NB4 (cell line): ENCODE data around the gene CNKSR3.
A peak's percentile ranks its signal among the peaks of the same experiment; 100 is the strongest.

Source experiments
- DNase-seq: peaks from one replicate; pipeline ENCODE4 v3.0.0; 2010; ENCODE audit warnings: low read depth
- H3K4me3 ChIP-seq: one replicate; pipeline ENCODE4 v1.5.1; 2011; ENCODE audit warnings: mild to moderate bottlenecking, low read depth, low read length, moderate library complexity
- CTCF ChIP-seq: IDR thresholded peaks from one replicate; pipeline ENCODE4 v1.5.1; 2012; ENCODE audit warnings: low read depth, low read length
- MAX ChIP-seq: IDR thresholded peaks from 2 replicates; pipeline ENCODE4 v1.6.1; 2011; ENCODE audit warnings: low read depth, low read length
- MYC ChIP-seq: IDR thresholded peaks from 2 replicates; pipeline ENCODE4 v1.6.1; 2011; ENCODE audit warnings: low read depth, low read length
- POLR2A ChIP-seq: IDR thresholded peaks from 2 replicates; pipeline ENCODE4 v1.6.1; 2011; ENCODE audit warnings: mild to moderate bottlenecking; ENCODE audit not compliant: insufficient read length; ENCODE audit errors: extremely low read depth

Gene CNKSR3

GRCh38 chr6:154370545-154370944, 139.9 kb downstream of the CNKSR3 start:
- TF ChIP-seq MYC, result no peak
- TF ChIP-seq CTCF, result peak; percentile 31
- peak; percentile 42 for DNase-seq
- H3K4me3 ChIP-seq, result no peak overlapping the region

GRCh38 chr6:154367839-154368695, 142.4 kb downstream of the CNKSR3 start:
- peak; percentile 38 for DNase-seq
- TF ChIP-seq MAX (no peak), POLR2A (no peak), MYC (no peak), CTCF (no peak)
- H3K4me3 ChIP-seq, result no peak overlapping the region

- no peak for TF ChIP-seq POLR2A
- no peak for TF ChIP-seq MAX
- DNase-seq, result no peak
Observed at GRCh38 chr6:154367336-154367735, 143.1 kb downstream of the CNKSR3 start.

GRCh38 chr6:154363821-154364220, 146.7 kb downstream of the CNKSR3 start:
- no peak for TF ChIP-seq MYC
- no peak for TF ChIP-seq MAX
- TF ChIP-seq CTCF, result no peak
- no peak for TF ChIP-seq POLR2A
- no peak overlapping the region for H3K4me3 ChIP-seq
- no peak for DNase-seq

More at GRCh38 chr6:154367336-154367735, 143.1 kb downstream of the CNKSR3 start:
- no peak overlapping the region for H3K4me3 ChIP-seq

- DNase-seq, result no peak
- TF ChIP-seq MYC (no peak), POLR2A (no peak), MAX (no peak), CTCF (no peak)
- no peak overlapping the region for H3K4me3 ChIP-seq
Observed at GRCh38 chr6:154361476-154361875, 149.0 kb downstream of the CNKSR3 start.

- DNase-seq, result peak; percentile 15
- TF ChIP-seq MAX (no peak), CTCF (no peak), POLR2A (no peak), MYC (no peak)
Observed at GRCh38 chr6:154360476-154360875, 150.0 kb downstream of the CNKSR3 start.

More at GRCh38 chr6:154360476-154360875, 150.0 kb downstream of the CNKSR3 start:
- H3K4me3 ChIP-seq, result no peak overlapping the region
